K562 (cell line): ENCODE measurements around the gene WSCD1.

Source experiments
- BHLHE40 ChIP-seq: IDR thresholded peaks from 2 replicates; pipeline ENCODE4 v1.6.1; 2011; ENCODE audit warnings: low read length, improper control_type of control experiment
- MXI1 ChIP-seq: IDR thresholded peaks from 2 replicates; pipeline ENCODE4 v1.6.1; 2011; ENCODE audit warnings: low read depth, mild to moderate bottlenecking, improper control_type of control experiment, low read length
- SRSF7 ChIP-seq: fragments of 200-400 bp; formaldehyde crosslinking; optimal IDR thresholded peaks from 2 replicates; pipeline ENCODE3; 2017; ENCODE audit warnings: mild to moderate bottlenecking, low read depth, low read length
- ZNF184 ChIP-seq: sonication (generic); formaldehyde crosslinking; IDR thresholded peaks from 2 replicates; pipeline ENCODE4 v1.5.0; 2020; ENCODE audit warnings: missing genetic modification reagents
- TF ChIP-seq, protein P1 (sequence below): fragments of 450-650 bp; formaldehyde crosslinking; IDR thresholded peaks from 2 replicates; pipeline ENCODE4 v1.4.0; 2022; ENCODE audit warnings: missing genetic modification characterization
- TF ChIP-seq, protein P2 (sequence below), 3 experiments: IDR thresholded peaks in 2 of 3; conservative IDR thresholded peaks in 1 of 3; 2 replicates each; pipeline ENCODE4 v1.5.1; 2011 to 2012; ENCODE audit warnings: low read length in 3 of 3, mild to moderate bottlenecking in 3 of 3, control low read depth in 2 of 3, improper control_type of control experiment in 1 of 3, inconsistent platforms in 1 of 3, low read depth in 1 of 3, mixed read lengths in 1 of 3, moderate library complexity in 1 of 3; ENCODE audit not compliant: insufficient read depth in 2 of 3

DNA sequence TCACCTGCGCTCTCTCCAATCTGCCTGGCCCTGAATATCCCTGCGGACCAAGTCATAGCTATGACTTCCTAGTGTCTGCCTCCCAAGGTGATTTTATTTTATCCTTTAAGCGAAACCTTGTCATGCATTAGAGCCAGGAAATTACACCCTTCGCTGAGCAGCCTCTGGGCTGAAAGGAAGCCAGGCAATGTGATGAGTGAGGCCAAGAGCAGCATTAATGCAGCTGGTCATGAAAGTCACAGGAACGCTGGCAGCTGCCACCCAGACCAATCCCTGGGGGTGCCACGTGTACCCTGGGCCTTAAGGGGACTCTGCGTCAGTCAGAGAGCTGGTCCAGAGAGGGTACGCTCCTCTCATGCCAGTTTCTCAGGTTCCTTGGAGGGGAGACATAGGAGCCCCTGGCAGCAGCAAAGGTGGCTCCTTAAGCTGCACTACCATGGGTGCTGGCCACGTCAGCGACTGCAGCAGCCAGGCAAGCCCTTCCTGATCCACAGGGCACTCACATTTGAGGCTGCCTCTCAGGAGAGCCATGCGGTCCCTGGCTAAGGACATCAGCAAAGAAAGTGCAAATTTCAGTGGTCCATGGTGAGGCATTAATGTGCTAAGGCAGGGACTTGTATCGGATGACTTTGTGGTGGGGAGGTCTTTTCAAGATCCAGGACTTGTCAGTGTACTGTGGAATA is 42.7 kb upstream of the WSCD1 start:
- TF ChIP-seq BHLHE40 (no peak), ZNF184 (no peak), SRSF7 (no peak), MXI1 (no peak)
- TF ChIP-seq, protein P1, sequence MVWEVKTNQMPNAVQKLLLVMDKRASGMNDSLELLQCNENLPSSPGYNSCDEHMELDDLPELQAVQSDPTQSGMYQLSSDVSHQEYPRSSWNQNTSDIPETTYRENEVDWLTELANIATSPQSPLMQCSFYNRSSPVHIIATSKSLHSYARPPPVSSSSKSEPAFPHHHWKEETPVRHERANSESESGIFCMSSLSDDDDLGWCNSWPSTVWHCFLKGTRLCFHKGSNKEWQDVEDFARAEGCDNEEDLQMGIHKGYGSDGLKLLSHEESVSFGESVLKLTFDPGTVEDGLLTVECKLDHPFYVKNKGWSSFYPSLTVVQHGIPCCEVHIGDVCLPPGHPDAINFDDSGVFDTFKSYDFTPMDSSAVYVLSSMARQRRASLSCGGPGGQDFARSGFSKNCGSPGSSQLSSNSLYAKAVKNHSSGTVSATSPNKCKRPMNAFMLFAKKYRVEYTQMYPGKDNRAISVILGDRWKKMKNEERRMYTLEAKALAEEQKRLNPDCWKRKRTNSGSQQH = no peak
- TF ChIP-seq, protein P2, sequence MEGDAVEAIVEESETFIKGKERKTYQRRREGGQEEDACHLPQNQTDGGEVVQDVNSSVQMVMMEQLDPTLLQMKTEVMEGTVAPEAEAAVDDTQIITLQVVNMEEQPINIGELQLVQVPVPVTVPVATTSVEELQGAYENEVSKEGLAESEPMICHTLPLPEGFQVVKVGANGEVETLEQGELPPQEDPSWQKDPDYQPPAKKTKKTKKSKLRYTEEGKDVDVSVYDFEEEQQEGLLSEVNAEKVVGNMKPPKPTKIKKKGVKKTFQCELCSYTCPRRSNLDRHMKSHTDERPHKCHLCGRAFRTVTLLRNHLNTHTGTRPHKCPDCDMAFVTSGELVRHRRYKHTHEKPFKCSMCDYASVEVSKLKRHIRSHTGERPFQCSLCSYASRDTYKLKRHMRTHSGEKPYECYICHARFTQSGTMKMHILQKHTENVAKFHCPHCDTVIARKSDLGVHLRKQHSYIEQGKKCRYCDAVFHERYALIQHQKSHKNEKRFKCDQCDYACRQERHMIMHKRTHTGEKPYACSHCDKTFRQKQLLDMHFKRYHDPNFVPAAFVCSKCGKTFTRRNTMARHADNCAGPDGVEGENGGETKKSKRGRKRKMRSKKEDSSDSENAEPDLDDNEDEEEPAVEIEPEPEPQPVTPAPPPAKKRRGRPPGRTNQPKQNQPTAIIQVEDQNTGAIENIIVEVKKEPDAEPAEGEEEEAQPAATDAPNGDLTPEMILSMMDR (IDR thresholded peaks at IDR 0.05 in 2 of 3, conservative IDR thresholded peaks at IDR 0.05 in 1 of 3; ENCODE audit: insufficient read depth in 2 of 3, low read depth in 1 of 3, low read length in 3 of 3) = no peak
